ENCODE data around the gene SLC27A2.

The SLC27A2 gene

GRCh38 chr15:50275091-50275490 is 93.1 kb downstream of the SLC27A2 start:
- DNase-seq (ENCODE audit: low read depth in 2 of 2) = no peak

- no peak for DNase-seq (ENCODE audit: low read depth in 2 of 2)
These were observed 93.9 kb downstream of the SLC27A2 start for GRCh38 chr15:50275908-50276307.

- no peak for DNase-seq (ENCODE audit: low read depth in 2 of 2)
These were observed 95.4 kb downstream of the SLC27A2 start for GRCh38 chr15:50277370-50277769.

GRCh38 chr15:50278496-50278895 is 96.5 kb downstream of the SLC27A2 start:
- DNase-seq (ENCODE audit: low read depth in 2 of 2) = no peak

- DNase-seq (ENCODE audit: low read depth in 2 of 2) = no peak
These were observed 98.3 kb downstream of the SLC27A2 start for GRCh38 chr15:50280271-50280670.

GRCh38 chr15:50281427-50281826 is 99.4 kb downstream of the SLC27A2 start:
- DNase-seq (ENCODE audit: low read depth in 2 of 2) = no peak

All from fibroblast of skin of left biceps (primary cell).